Astrocyte of the cerebellum (primary cell): ENCODE data around the gene PCSK1.

Experiments
- DNase-seq: peaks from one replicate; pipeline ENCODE4 v3.0.0-alpha.2; 2011; ENCODE audit warnings: low read depth
- H3K4me3 ChIP-seq: 2 replicates; pipeline ENCODE4 v1.5.1; 2011; ENCODE audit warnings: mild to moderate bottlenecking, low read depth, low read length, moderate library complexity
- in situ Hi-C: cut with HindIII; loops from 2 replicates; pipeline ENCODE4 v1.10.0; 2017; ENCODE audit warnings: low sequenced_read_pairs
- TF ChIP-seq, protein P1 (sequence below): IDR thresholded peaks from 2 replicates; pipeline ENCODE4 v1.5.1; 2012; ENCODE audit warnings: low read length, low read depth, moderate library complexity, mild to moderate bottlenecking; ENCODE audit errors: missing control alignments

Gene PCSK1

DNA sequence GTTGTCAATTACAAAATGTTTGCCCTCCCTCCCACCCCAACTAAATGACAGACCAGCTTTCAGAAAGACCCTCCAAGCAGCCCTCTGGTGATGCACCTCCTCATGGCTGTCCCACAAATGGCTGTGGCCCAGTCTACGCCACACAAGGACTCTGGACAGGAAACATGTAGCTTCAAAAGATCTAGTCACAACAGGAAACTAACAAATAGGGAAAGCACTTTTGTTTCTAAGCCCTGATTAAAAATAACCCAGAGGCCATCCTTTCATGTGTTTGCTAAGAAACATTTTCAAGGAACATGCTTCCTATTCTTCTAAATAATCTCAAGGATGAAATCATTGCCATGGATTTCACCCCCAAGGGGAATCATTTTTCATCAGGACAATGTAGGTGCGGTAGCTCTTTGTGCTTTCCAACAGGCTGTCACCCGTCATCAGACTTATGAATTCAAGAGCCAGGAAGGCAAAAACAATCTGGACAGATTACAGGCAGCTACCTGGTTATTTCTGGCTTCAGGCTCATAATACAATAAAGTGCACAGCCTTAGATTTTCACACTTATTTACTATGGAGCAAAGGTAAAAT lies 20.1 kb downstream of the PCSK1 start:
- DNase-seq = no peak
- TF ChIP-seq, protein P1, sequence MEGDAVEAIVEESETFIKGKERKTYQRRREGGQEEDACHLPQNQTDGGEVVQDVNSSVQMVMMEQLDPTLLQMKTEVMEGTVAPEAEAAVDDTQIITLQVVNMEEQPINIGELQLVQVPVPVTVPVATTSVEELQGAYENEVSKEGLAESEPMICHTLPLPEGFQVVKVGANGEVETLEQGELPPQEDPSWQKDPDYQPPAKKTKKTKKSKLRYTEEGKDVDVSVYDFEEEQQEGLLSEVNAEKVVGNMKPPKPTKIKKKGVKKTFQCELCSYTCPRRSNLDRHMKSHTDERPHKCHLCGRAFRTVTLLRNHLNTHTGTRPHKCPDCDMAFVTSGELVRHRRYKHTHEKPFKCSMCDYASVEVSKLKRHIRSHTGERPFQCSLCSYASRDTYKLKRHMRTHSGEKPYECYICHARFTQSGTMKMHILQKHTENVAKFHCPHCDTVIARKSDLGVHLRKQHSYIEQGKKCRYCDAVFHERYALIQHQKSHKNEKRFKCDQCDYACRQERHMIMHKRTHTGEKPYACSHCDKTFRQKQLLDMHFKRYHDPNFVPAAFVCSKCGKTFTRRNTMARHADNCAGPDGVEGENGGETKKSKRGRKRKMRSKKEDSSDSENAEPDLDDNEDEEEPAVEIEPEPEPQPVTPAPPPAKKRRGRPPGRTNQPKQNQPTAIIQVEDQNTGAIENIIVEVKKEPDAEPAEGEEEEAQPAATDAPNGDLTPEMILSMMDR = no peak
- no peak overlapping the region for H3K4me3 ChIP-seq
- in situ Hi-C loops = no loop called here

- H3K4me3 ChIP-seq = no peak overlapping the region
- no peak for DNase-seq
- TF ChIP-seq, protein P1 = no peak
- in situ Hi-C loops = no loop called here
Observed at GRCh38 chr5:96410013-96410412, 23.0 kb downstream of the PCSK1 start.

GRCh38 chr5:96408841-96409538 lies 24.1 kb downstream of the PCSK1 start:
- TF ChIP-seq, protein P1 = no peak
- no peak overlapping the region for H3K4me3 ChIP-seq
- in situ Hi-C loops = no loop called here
- no peak for DNase-seq

DNA sequence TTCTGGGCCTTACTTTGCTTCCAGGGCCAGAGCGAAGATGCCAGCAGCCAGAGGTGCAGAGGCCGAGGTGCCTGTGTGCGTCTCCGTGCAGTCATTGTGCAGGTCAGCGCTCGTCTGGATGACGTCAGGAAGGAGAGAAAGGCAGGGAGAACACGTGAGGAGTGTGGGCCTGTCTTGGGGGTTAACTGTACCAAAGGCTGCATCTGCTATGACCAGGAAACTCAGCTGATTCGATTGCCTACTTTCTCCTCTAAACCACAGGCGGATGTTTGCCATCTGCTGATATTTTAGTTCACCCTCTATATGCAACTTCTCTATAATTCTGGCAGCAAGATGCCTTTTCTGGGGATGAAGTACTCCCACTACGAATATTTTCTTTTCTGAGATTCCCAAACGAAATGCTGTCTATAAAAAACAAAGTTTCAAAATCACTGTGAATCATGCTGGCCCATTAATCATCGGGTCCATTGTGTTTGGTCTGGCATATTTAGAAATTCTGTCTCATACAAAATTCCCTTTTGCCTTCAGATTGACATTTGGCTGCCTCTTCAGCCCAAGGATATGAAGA lies 24.8 kb downstream of the PCSK1 start:
- H3K4me3 ChIP-seq = no peak overlapping the region
- DNase-seq = no peak
- TF ChIP-seq, protein P1 = no peak
- in situ Hi-C loops = no loop called here

DNA sequence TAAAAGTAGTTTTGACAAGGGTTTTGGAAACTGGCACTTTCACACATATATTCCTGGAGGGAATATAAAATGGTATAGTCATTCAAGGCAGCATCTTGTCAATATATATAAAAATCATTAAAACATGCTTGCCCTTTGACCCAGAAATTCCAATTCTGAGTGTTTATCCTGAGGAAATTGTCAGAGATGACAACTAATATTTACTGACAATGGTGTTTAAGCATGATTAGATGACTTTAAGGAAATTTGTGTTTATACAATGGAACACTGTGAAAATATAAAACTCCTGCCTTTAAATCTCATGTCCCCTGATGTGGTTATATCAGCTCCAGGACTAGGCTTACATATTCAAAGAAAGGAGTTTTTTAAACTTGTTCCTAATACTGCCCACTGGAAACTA lies 25.6 kb downstream of the PCSK1 start:
- TF ChIP-seq, protein P1 = no peak
- in situ Hi-C loops = no loop called here
- no peak overlapping the region for H3K4me3 ChIP-seq
- no peak for DNase-seq

DNA sequence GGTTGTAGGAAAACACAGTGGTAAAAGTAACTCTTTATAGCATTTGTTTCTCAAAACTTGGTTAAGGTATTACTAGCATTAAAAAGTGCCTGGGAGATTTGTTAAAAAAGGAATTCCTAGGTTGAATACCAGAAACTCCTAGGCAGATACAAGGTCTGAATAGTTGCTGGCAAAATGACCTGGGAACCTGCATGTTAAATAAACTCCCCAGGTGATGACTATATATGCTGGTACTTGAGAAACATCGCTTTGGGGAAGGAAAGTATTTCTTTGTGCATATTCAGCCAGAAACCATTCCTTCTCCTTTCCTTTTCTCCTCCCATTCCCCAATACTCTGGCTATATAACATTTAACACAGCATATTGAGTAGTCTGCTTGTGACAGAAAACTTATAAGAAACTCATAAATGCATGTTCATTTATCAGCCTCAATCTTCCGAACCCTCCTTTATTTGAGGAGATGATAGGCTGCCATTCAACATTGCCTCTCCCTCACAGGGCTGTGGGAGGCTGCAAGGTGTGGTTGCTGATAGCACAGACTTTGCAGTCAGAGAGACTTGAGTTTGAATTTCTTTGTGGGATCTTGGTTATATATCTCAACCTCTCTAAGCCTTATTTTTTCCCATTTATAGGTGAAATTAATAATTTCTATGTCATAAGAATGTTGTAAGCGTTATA lies 28.7 kb downstream of the PCSK1 start:
- H3K4me3 ChIP-seq = no peak overlapping the region
- in situ Hi-C loops = no loop called here
- no peak for DNase-seq
- TF ChIP-seq, protein P1 = no peak
